ENCODE results near the gene PIAS2.
"Not testable (repeated sequence)": the region's sequence is repeated elsewhere in the genome, so short reads cannot be mapped to it uniquely, and the experiment has no call there.

GRCh38 chr18:46964579-46965293 lies 47.4 kb upstream of the PIAS2 start:
- not testable (repeated sequence) for TF ChIP-seq RXRA, RAD21, HNF4G, ATF3 (IDR thresholded peaks at IDR 0.05)
- TF ChIP-seq, protein P1, sequence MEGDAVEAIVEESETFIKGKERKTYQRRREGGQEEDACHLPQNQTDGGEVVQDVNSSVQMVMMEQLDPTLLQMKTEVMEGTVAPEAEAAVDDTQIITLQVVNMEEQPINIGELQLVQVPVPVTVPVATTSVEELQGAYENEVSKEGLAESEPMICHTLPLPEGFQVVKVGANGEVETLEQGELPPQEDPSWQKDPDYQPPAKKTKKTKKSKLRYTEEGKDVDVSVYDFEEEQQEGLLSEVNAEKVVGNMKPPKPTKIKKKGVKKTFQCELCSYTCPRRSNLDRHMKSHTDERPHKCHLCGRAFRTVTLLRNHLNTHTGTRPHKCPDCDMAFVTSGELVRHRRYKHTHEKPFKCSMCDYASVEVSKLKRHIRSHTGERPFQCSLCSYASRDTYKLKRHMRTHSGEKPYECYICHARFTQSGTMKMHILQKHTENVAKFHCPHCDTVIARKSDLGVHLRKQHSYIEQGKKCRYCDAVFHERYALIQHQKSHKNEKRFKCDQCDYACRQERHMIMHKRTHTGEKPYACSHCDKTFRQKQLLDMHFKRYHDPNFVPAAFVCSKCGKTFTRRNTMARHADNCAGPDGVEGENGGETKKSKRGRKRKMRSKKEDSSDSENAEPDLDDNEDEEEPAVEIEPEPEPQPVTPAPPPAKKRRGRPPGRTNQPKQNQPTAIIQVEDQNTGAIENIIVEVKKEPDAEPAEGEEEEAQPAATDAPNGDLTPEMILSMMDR (IDR thresholded peaks at IDR 0.05; ENCODE audit: low read depth, low read length, missing input control) = not testable (repeated sequence)

Data from liver (tissue), 3 donors.